Activated naive CD4-positive, alpha-beta T cell treated with anti-CD3 and anti-CD28 coated beads, Interleukin-2, amount 50 U/mL, for 16 hours (primary cell): ENCODE measurements around the gene PGBD1.
A peak's percentile ranks its signal among the peaks of the same experiment; 100 is the strongest.

ENCODE experiments used
- DNase-seq: peaks from one replicate; pipeline ENCODE4 v3.0.0-alpha.2; 2020

PGBD1 gene

GRCh38 chr6:28335564-28336283 lies 54.4 kb downstream of the PGBD1 start, which contains the start of gene ZSCAN31:
ZSCAN31 (minus strand) TSS chr6:28336148; CDS start chr6:28329683, 6,465 bp downstream.
- peak; percentile 78 for DNase-seq

GRCh38 chr6:28336284-28337120 lies 55.1 kb downstream of the PGBD1 start:
- DNase-seq = no peak

GRCh38 chr6:28337121-28337520 lies 55.7 kb downstream of the PGBD1 start:
- DNase-seq = no peak

GRCh38 chr6:28340310-28341095 lies 59.1 kb downstream of the PGBD1 start:
- no peak for DNase-seq

GRCh38 chr6:28343898-28344677 lies 62.7 kb downstream of the PGBD1 start:
- no peak for DNase-seq

GRCh38 chr6:28345201-28345600 lies 63.8 kb downstream of the PGBD1 start:
- DNase-seq = no peak

- DNase-seq = no peak
Observed at GRCh38 chr6:28347119-28347518, 65.7 kb downstream of the PGBD1 start.

GRCh38 chr6:28349344-28349891 lies 68.0 kb downstream of the PGBD1 start:
- no peak for DNase-seq

- DNase-seq = peak; percentile 86
Observed at GRCh38 chr6:28349892-28350737, 68.7 kb downstream of the PGBD1 start, which contains the start of gene ZKSCAN3. ZKSCAN3 (plus strand) TSS chr6:28349947; CDS start chr6:28359587, 9,640 bp downstream.

GRCh38 chr6:28351087-28351486 lies 69.7 kb downstream of the PGBD1 start:
- DNase-seq = no peak

GRCh38 chr6:28351493-28351925 lies 70.1 kb downstream of the PGBD1 start:
- no peak for DNase-seq
